Keratinocyte (primary cell): ENCODE results near the gene PHLPP2. TPM values are rescaled to one million over a fixed set of nuclear protein-coding genes. Genes with fewer than 3 reads are reported as not detected.

Experiments
- DNase-seq: peaks from one replicate; pipeline ENCODE4 v3.0.0-alpha.2; 2011; ENCODE audit warnings: low read depth, missing footprints, low spot score
- FAIRE-seq: peaks from 2 replicates; lab custom pipeline; 2011; peaks lifted over from hg19 to GRCh38; lab: Jason Lieb, UNC
- H2AFZ ChIP-seq: 2 replicates; pipeline ENCODE4 v1.6.0; 2012; ENCODE audit warnings: low read length, control low read depth, inconsistent platforms; ENCODE audit not compliant: control insufficient read depth
- H3K27ac ChIP-seq: 2 replicates; pipeline ENCODE4 v1.5.1; 2011; ENCODE audit warnings: low read length; ENCODE audit not compliant: control insufficient read depth, insufficient read depth
- H3K27me3 ChIP-seq: 3 replicates; pipeline ENCODE4 v1.6.0; 2011; ENCODE audit warnings: low read length; ENCODE audit not compliant: control insufficient read depth, insufficient read depth; ENCODE audit errors: extremely low read depth
- H3K36me3 ChIP-seq, 2 experiments: 2 replicates in 1 of 2; 3 replicates in 1 of 2; pipeline ENCODE4 v1.5.1; 2011; ENCODE audit warnings: low read length in 2 of 2, mild to moderate bottlenecking in 1 of 2; ENCODE audit not compliant: control insufficient read depth in 2 of 2, insufficient read depth in 2 of 2; ENCODE audit errors: extremely low read depth in 1 of 2
- H3K4me1 ChIP-seq: 3 replicates; pipeline ENCODE4 v1.5.1; 2011; ENCODE audit warnings: low read length; ENCODE audit not compliant: control insufficient read depth, insufficient read depth; ENCODE audit errors: extremely low read depth
- H3K4me2 ChIP-seq: 3 replicates; pipeline ENCODE4 v1.6.0; 2011; ENCODE audit warnings: low read depth, low read length; ENCODE audit not compliant: control insufficient read depth, insufficient read depth; ENCODE audit errors: extremely low read depth
- H3K4me3 ChIP-seq, 3 experiments: fragments of 200-600 bp in 1 of 3; sonication (generic) in 1 of 3; 2 replicates in 2 of 3; 3 replicates in 1 of 3; pipeline ENCODE4 v1.5.1; 2011 to 2016; ENCODE audit warnings: low read length in 3 of 3, mild to moderate bottlenecking in 3 of 3, control low read depth in 2 of 3, inconsistent platforms in 1 of 3, low read depth in 1 of 3, mixed read lengths in 1 of 3, mixed run types in 1 of 3, moderate library complexity in 1 of 3; ENCODE audit not compliant: control insufficient read depth in 2 of 3, insufficient read depth in 2 of 3; ENCODE audit errors: extremely low read depth in 1 of 3
- H3K79me2 ChIP-seq: 2 replicates; pipeline ENCODE4 v1.6.0; 2012; ENCODE audit warnings: low read length; ENCODE audit not compliant: control insufficient read depth, insufficient read depth
- H3K9ac ChIP-seq: 3 replicates; pipeline ENCODE4 v1.6.0; 2011; ENCODE audit warnings: low read length; ENCODE audit not compliant: control insufficient read depth, insufficient read depth; ENCODE audit errors: extremely low read depth
- H3K9me1 ChIP-seq: 3 replicates; pipeline ENCODE4 v1.6.0; 2011; ENCODE audit warnings: low read length; ENCODE audit not compliant: control insufficient read depth, insufficient read depth; ENCODE audit errors: extremely low read depth
- H3K9me3 ChIP-seq: 2 replicates; pipeline ENCODE4 v1.5.1; 2012; ENCODE audit warnings: low read depth, low read length; ENCODE audit not compliant: control insufficient read depth
- H4K20me1 ChIP-seq: 3 replicates; pipeline ENCODE4 v1.6.0; 2011; ENCODE audit warnings: low read length; ENCODE audit not compliant: control insufficient read depth, insufficient read depth; ENCODE audit errors: extremely low read depth
- EZH2 ChIP-seq: IDR thresholded peaks from one replicate; pipeline ENCODE4 v1.6.1; 2012; ENCODE audit warnings: inconsistent platforms, mild to moderate bottlenecking, low read length, moderate library complexity
- dilution Hi-C: fragments of 300-500 bp; cut with MboI; formaldehyde crosslinking; loops from one replicate; pipeline ENCODE4 v1.7.0; 2020; ENCODE audit warnings: low sequenced_read_pairs; ENCODE audit not compliant: extremely low pct_ligation_motif_present
- polyA plus RNA-seq, 5 experiments: library from polyadenylated mRNA; depleted of rRNA in 3 of 5; stranded (reverse) in 3 of 5; stranded (forward) in 1 of 5; unstranded in 1 of 5; fragments of >200 nt; gene quantifications; 1 replicate in 1 of 5; 2 replicates in 3 of 5; 3 replicates in 1 of 5; pipeline versions ENCODE4 v1.2.1 to v1.2.3, GENCODE V29; 2011 to 2012; ENCODE audit warnings: missing spikeins in 2 of 5, low read depth in 1 of 5, low replicate concordance in 1 of 5
- TF ChIP-seq, protein P1 (sequence below), 3 experiments: IDR thresholded peaks in 1 of 3; conservative IDR thresholded peaks in 1 of 3; optimal IDR thresholded peaks in 1 of 3; 2 replicates in 2 of 3; 3 replicates in 1 of 3; pipeline versions ENCODE3 to v1.5.1; 2011; ENCODE audit warnings: low read length in 3 of 3, mild to moderate bottlenecking in 3 of 3, moderate library complexity in 2 of 3, control low read depth in 1 of 3, inconsistent platforms in 1 of 3; ENCODE audit not compliant: insufficient read depth in 2 of 3; ENCODE audit errors: extremely low read depth in 1 of 3

Gene PHLPP2
- polyA plus RNA-seq, 1 donor (not counting 4 experiments of a cell fraction or from before 2014, with no cell fraction given): 6.5 TPM

DNA sequence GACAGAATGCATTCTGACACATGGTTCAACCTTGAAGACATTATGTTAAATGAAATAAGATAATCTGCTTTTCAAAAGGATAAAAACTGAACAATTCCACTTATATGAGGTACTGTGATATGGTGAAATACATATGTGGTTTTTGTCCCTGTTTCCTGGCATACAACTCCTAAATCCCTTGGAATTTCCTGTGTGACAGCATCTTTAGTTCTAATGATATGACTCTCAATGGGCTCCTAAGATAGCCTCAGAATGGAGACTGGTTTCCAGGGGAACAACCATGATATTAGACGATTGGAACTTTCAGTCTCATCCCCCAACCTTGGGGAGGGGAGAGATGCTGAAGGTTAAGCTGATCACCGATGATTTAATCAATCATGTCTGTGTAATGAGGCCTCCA is 37.7 kb upstream of the PHLPP2 start:
- FAIRE-seq: no peak
- no peak overlapping the region for H2AFZ ChIP-seq
- dilution Hi-C loops: no loop called here
- no peak overlapping the region for H3K4me3 ChIP-seq
- H3K79me2 ChIP-seq: no peaks in the 10 kb centered on the region
- DNase-seq: no peak
- no peaks in the 10 kb centered on the region for H3K27me3 ChIP-seq
- no peaks in the 10 kb centered on the region for H3K4me1 ChIP-seq
- no peak overlapping the region for H3K9ac ChIP-seq
- H4K20me1 ChIP-seq: no peaks in the 10 kb centered on the region
- peaks cover 16 to 26% of the 10 kb centered on the region in 2 experiments for H3K36me3 ChIP-seq
- H3K9me1 ChIP-seq: no peaks in the 10 kb centered on the region
- no peak overlapping the region for H3K27ac ChIP-seq
- H3K4me2 ChIP-seq: no peak overlapping the region
- no peaks in the 10 kb centered on the region for H3K9me3 ChIP-seq
- TF ChIP-seq EZH2: no peak
- TF ChIP-seq, protein P1, sequence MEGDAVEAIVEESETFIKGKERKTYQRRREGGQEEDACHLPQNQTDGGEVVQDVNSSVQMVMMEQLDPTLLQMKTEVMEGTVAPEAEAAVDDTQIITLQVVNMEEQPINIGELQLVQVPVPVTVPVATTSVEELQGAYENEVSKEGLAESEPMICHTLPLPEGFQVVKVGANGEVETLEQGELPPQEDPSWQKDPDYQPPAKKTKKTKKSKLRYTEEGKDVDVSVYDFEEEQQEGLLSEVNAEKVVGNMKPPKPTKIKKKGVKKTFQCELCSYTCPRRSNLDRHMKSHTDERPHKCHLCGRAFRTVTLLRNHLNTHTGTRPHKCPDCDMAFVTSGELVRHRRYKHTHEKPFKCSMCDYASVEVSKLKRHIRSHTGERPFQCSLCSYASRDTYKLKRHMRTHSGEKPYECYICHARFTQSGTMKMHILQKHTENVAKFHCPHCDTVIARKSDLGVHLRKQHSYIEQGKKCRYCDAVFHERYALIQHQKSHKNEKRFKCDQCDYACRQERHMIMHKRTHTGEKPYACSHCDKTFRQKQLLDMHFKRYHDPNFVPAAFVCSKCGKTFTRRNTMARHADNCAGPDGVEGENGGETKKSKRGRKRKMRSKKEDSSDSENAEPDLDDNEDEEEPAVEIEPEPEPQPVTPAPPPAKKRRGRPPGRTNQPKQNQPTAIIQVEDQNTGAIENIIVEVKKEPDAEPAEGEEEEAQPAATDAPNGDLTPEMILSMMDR (optimal IDR thresholded peaks at IDR 0.05 in 1 of 3, IDR thresholded peaks at IDR 0.05 in 1 of 3, conservative IDR thresholded peaks at IDR 0.05 in 1 of 3; ENCODE audit: extremely low read depth in 1 of 3, insufficient read depth in 2 of 3, low read length in 3 of 3): no peak

DNA sequence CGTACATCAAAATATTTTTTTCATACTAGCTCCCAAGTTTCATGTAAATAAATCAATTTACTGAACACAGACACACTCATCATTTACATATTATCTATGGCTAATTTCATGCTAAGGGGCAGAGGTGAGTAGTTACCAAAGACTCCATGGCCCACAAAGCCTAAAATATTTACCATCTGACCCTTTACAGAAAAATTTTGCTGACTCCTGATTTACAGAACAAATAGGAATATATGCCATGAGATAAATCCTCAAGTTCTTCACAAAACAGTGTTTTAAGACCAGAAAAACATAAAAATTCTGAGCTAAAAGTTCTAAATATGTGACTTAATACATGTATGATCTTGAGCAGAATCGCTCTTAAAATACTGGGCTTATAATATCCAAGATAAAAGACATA is 36.6 kb upstream of the PHLPP2 start:
- Histone ChIP-seq H3K79me2 (no peaks in the 10 kb centered on the region), H3K9me3 (no peaks in the 10 kb centered on the region), H4K20me1 (no peaks in the 10 kb centered on the region), H3K9ac (no peak overlapping the region), H3K4me2 (no peak overlapping the region), H2AFZ (no peak overlapping the region), H3K4me1 (no peaks in the 10 kb centered on the region), H3K27me3 (no peaks in the 10 kb centered on the region), H3K4me3 (no peak overlapping the region), H3K36me3 (peaks cover 16 to 26% of the 10 kb centered on the region in 2 experiments), H3K9me1 (no peaks in the 10 kb centered on the region), H3K27ac (no peak overlapping the region)
- TF ChIP-seq, protein P1 (optimal IDR thresholded peaks at IDR 0.05 in 1 of 3, IDR thresholded peaks at IDR 0.05 in 1 of 3, conservative IDR thresholded peaks at IDR 0.05 in 1 of 3; ENCODE audit: extremely low read depth in 1 of 3, insufficient read depth in 2 of 3, low read length in 3 of 3): no peak
- no peak for TF ChIP-seq EZH2
- FAIRE-seq (no peak), DNase-seq (no peak)
- dilution Hi-C loops: no loop called here
